ENCODE results near the gene HTR4. TPM values are rescaled to one million over a fixed set of nuclear protein-coding genes. Genes with fewer than 3 reads are reported as not detected.

HTR4 gene
- total and polyA plus RNA-seq, 5 donors from 2014 or later: not detected

GRCh38 chr5:148565148-148565547 is 89.2 kb downstream of the HTR4 start:
- Mint-ChIP-seq H3K36me3 (no peaks in the 10 kb centered on the region), H3K27me3 (peaks cover 4% of the 10 kb centered on the region), H3K27ac (no peak overlapping the region), H3K9me3 (peaks cover 0 to 2% (median 0%) of the 10 kb centered on the region in 7 donors), H3K4me1 (no peaks in the 10 kb centered on the region), H3K4me3 (no peak overlapping the region)
- H3K4me3 ChIP-seq (ENCODE audit: low read depth, low read length): no peak overlapping the region
- H3K9me3 ChIP-seq (ENCODE audit: control insufficient read depth in 2 of 2, low read length in 2 of 2): no peaks in the 10 kb centered on the region
- no peak for ATAC-seq (ENCODE audit: low read depth in 2 of 2)
- no peaks in the 10 kb centered on the region for H3K36me3 ChIP-seq (ENCODE audit: control insufficient read depth, insufficient read depth, low read length)
- H3K4me1 ChIP-seq (ENCODE audit: control insufficient read depth, insufficient read depth, low read length, poor library complexity, severe bottlenecking): no peaks in the 10 kb centered on the region
- H3K27me3 ChIP-seq (ENCODE audit: control insufficient read depth, insufficient read depth, low read length): no peaks in the 10 kb centered on the region
- no peak for DNase-seq
- no peak overlapping the region for H3K27ac ChIP-seq (ENCODE audit: insufficient read depth, low read length, poor library complexity, severe bottlenecking)

- H3K36me3 ChIP-seq (ENCODE audit: control insufficient read depth, insufficient read depth, low read length): no peaks in the 10 kb centered on the region
- H3K36me3 Mint-ChIP-seq: no peaks in the 10 kb centered on the region
- no peaks in the 10 kb centered on the region for H3K9me3 ChIP-seq (ENCODE audit: control insufficient read depth in 2 of 2, low read length in 2 of 2)
- DNase-seq: no peak
- H3K27ac ChIP-seq (ENCODE audit: insufficient read depth, low read length, poor library complexity, severe bottlenecking): no peak overlapping the region
- H3K27ac Mint-ChIP-seq: no peak overlapping the region
- no peaks in the 10 kb centered on the region for H3K27me3 ChIP-seq (ENCODE audit: control insufficient read depth, insufficient read depth, low read length)
- H3K27me3 Mint-ChIP-seq: peaks cover 4% of the 10 kb centered on the region
- H3K4me3 ChIP-seq (ENCODE audit: low read depth, low read length): no peak overlapping the region
- no peak overlapping the region for H3K4me3 Mint-ChIP-seq
- peaks cover 0 to 2% (median 0%) of the 10 kb centered on the region in 7 donors for H3K9me3 Mint-ChIP-seq
- no peak for ATAC-seq (ENCODE audit: low read depth in 2 of 2)
- H3K4me1 ChIP-seq (ENCODE audit: control insufficient read depth, insufficient read depth, low read length, poor library complexity, severe bottlenecking): no peaks in the 10 kb centered on the region
- H3K4me1 Mint-ChIP-seq: no peaks in the 10 kb centered on the region
These were observed 91.3 kb downstream of the HTR4 start for GRCh38 chr5:148563021-148563420.

- DNase-seq (no peak), ATAC-seq (ENCODE audit: low read depth in 2 of 2) (no peak)
- Mint-ChIP-seq H3K27me3 (no peaks in the 10 kb centered on the region), H3K27ac (no peak overlapping the region), H3K9me3 (peaks cover 0 to 2% (median 0%) of the 10 kb centered on the region in 7 donors), H3K4me3 (no peak overlapping the region), H3K36me3 (no peaks in the 10 kb centered on the region), H3K4me1 (no peaks in the 10 kb centered on the region)
- H3K4me1 ChIP-seq (ENCODE audit: control insufficient read depth, insufficient read depth, low read length, poor library complexity, severe bottlenecking): no peaks in the 10 kb centered on the region
- no peaks in the 10 kb centered on the region for H3K36me3 ChIP-seq (ENCODE audit: control insufficient read depth, insufficient read depth, low read length)
- H3K27ac ChIP-seq (ENCODE audit: insufficient read depth, low read length, poor library complexity, severe bottlenecking): no peak overlapping the region
- no peaks in the 10 kb centered on the region for H3K9me3 ChIP-seq (ENCODE audit: control insufficient read depth in 2 of 2, low read length in 2 of 2)
- no peak overlapping the region for H3K4me3 ChIP-seq (ENCODE audit: low read depth, low read length)
- H3K27me3 ChIP-seq (ENCODE audit: control insufficient read depth, insufficient read depth, low read length): no peaks in the 10 kb centered on the region
These were observed 92.5 kb downstream of the HTR4 start for GRCh38 chr5:148561801-148562311.

GRCh38 chr5:148559461-148559860 is 94.9 kb downstream of the HTR4 start:
- Histone ChIP-seq H3K9me3 (ENCODE audit: control insufficient read depth in 2 of 2, low read length in 2 of 2) (no peaks in the 10 kb centered on the region), H3K4me3 (ENCODE audit: low read depth, low read length) (no peak overlapping the region), H3K27me3 (ENCODE audit: control insufficient read depth, insufficient read depth, low read length) (peaks cover 1% of the 10 kb centered on the region), H3K4me1 (ENCODE audit: control insufficient read depth, insufficient read depth, low read length, poor library complexity, severe bottlenecking) (no peaks in the 10 kb centered on the region), H3K27ac (ENCODE audit: insufficient read depth, low read length, poor library complexity, severe bottlenecking) (no peak overlapping the region), H3K36me3 (ENCODE audit: control insufficient read depth, insufficient read depth, low read length) (no peaks in the 10 kb centered on the region)
- Mint-ChIP-seq H3K4me3 (no peak overlapping the region), H3K27ac (no peak overlapping the region), H3K4me1 (no peaks in the 10 kb centered on the region), H3K9me3 (peaks cover 0 to 2% (median 1%) of the 10 kb centered on the region in 7 donors), H3K36me3 (no peaks in the 10 kb centered on the region), H3K27me3 (no peaks in the 10 kb centered on the region)
- ATAC-seq (ENCODE audit: low read depth in 2 of 2) (no peak), DNase-seq (no peak)

GRCh38 chr5:148558892-148559291 is 95.4 kb downstream of the HTR4 start:
- Mint-ChIP-seq H3K4me3 (no peak overlapping the region), H3K36me3 (no peaks in the 10 kb centered on the region), H3K27me3 (no peaks in the 10 kb centered on the region), H3K4me1 (no peaks in the 10 kb centered on the region), H3K9me3 (peaks cover 0 to 2% (median 0%) of the 10 kb centered on the region in 7 donors), H3K27ac (no peak overlapping the region)
- H3K27ac ChIP-seq (ENCODE audit: insufficient read depth, low read length, poor library complexity, severe bottlenecking): no peak overlapping the region
- no peak overlapping the region for H3K4me3 ChIP-seq (ENCODE audit: low read depth, low read length)
- no peak for ATAC-seq (ENCODE audit: low read depth in 2 of 2)
- H3K9me3 ChIP-seq (ENCODE audit: control insufficient read depth in 2 of 2, low read length in 2 of 2): no peaks in the 10 kb centered on the region
- no peaks in the 10 kb centered on the region for H3K4me1 ChIP-seq (ENCODE audit: control insufficient read depth, insufficient read depth, low read length, poor library complexity, severe bottlenecking)
- peaks cover 1% of the 10 kb centered on the region for H3K27me3 ChIP-seq (ENCODE audit: control insufficient read depth, insufficient read depth, low read length)
- no peak for DNase-seq
- H3K36me3 ChIP-seq (ENCODE audit: control insufficient read depth, insufficient read depth, low read length): no peaks in the 10 kb centered on the region

DNA sequence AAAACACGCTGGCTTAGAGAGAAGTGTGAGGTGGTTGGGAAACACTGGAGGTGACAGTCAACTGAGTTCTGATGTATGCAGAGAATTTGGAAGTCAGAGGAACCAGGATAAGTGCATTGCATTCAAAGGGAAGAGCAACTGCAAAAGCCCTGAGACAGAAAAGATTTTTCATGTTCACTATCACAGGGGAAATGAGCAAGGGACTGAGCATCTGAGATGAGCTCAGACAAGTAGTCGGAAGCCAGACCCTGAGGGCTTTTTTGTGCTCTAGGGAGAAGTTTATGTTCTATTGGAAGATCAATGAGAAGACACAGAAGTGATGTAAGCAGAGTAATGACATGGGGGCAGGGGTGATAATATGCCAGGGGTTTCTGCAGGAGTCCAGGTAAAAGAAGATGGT is 97.5 kb downstream of the HTR4 start:
- no peak overlapping the region for H3K4me3 ChIP-seq (ENCODE audit: low read depth, low read length)
- Mint-ChIP-seq H3K4me3 (no peak overlapping the region), H3K27me3 (peaks cover 5% of the 10 kb centered on the region), H3K36me3 (no peaks in the 10 kb centered on the region), H3K4me1 (no peaks in the 10 kb centered on the region), H3K27ac (no peak overlapping the region), H3K9me3 (peaks cover 0 to 2% (median 0%) of the 10 kb centered on the region in 7 donors)
- DNase-seq: no peak
- H3K9me3 ChIP-seq (ENCODE audit: control insufficient read depth in 2 of 2, low read length in 2 of 2): no peaks in the 10 kb centered on the region
- no peak for ATAC-seq (ENCODE audit: low read depth in 2 of 2)
- no peaks in the 10 kb centered on the region for H3K36me3 ChIP-seq (ENCODE audit: control insufficient read depth, insufficient read depth, low read length)
- H3K27me3 ChIP-seq (ENCODE audit: control insufficient read depth, insufficient read depth, low read length): peaks cover 1% of the 10 kb centered on the region
- H3K27ac ChIP-seq (ENCODE audit: insufficient read depth, low read length, poor library complexity, severe bottlenecking): no peak overlapping the region
- no peaks in the 10 kb centered on the region for H3K4me1 ChIP-seq (ENCODE audit: control insufficient read depth, insufficient read depth, low read length, poor library complexity, severe bottlenecking)

- Mint-ChIP-seq H3K27ac (no peak overlapping the region), H3K4me1 (no peaks in the 10 kb centered on the region), H3K36me3 (no peaks in the 10 kb centered on the region), H3K9me3 (peaks cover 0 to 3% (median 0%) of the 10 kb centered on the region in 7 donors), H3K4me3 (no peak overlapping the region), H3K27me3 (peaks cover 5% of the 10 kb centered on the region)
- peaks cover 1% of the 10 kb centered on the region for H3K27me3 ChIP-seq (ENCODE audit: control insufficient read depth, insufficient read depth, low read length)
- H3K4me3 ChIP-seq (ENCODE audit: low read depth, low read length): no peak overlapping the region
- no peaks in the 10 kb centered on the region for H3K4me1 ChIP-seq (ENCODE audit: control insufficient read depth, insufficient read depth, low read length, poor library complexity, severe bottlenecking)
- DNase-seq: no peak
- H3K9me3 ChIP-seq (ENCODE audit: control insufficient read depth in 2 of 2, low read length in 2 of 2): no peaks in the 10 kb centered on the region
- no peaks in the 10 kb centered on the region for H3K36me3 ChIP-seq (ENCODE audit: control insufficient read depth, insufficient read depth, low read length)
- no peak for ATAC-seq (ENCODE audit: low read depth in 2 of 2)
- no peak overlapping the region for H3K27ac ChIP-seq (ENCODE audit: insufficient read depth, low read length, poor library complexity, severe bottlenecking)
These were observed 99.7 kb downstream of the HTR4 start for GRCh38 chr5:148554621-148555020.

DNA sequence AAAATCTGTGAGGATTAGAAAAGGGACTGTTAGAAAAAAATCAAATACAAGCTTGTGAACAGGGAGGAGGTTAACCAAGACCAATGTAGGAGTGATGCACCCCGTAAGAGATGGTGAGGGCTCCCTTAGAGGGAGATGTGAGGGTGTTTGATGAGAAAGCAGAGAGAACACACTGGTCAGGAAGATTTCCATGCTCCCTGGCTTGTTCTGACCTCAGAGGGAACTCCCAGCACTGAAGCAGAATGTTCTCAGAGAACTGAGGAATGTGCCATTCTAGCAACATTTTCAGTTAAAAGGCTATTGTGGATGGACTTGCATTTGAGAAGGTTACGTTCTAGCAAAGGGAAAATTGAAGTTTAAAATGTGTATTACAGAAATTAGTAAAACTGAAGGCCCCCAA is 110.6 kb downstream of the HTR4 start:
- Mint-ChIP-seq H3K36me3 (no peaks in the 10 kb centered on the region), H3K9me3 (peaks cover 0 to 3% (median 0%) of the 10 kb centered on the region in 7 donors)
- no peaks in the 10 kb centered on the region for H3K36me3 ChIP-seq (ENCODE audit: control insufficient read depth, insufficient read depth, low read length)

More for the DNA sequence above, 110.6 kb downstream of the HTR4 start:
- Mint-ChIP-seq H3K27ac (no peak overlapping the region), H3K4me1 (no peaks in the 10 kb centered on the region), H3K27me3 (peaks cover 5% of the 10 kb centered on the region), H3K4me3 (no peak overlapping the region)
- Histone ChIP-seq H3K27ac (ENCODE audit: insufficient read depth, low read length, poor library complexity, severe bottlenecking) (no peak overlapping the region), H3K27me3 (ENCODE audit: control insufficient read depth, insufficient read depth, low read length) (no peaks in the 10 kb centered on the region), H3K9me3 (ENCODE audit: control insufficient read depth in 2 of 2, low read length in 2 of 2) (peaks cover 0 to 5% of the 10 kb centered on the region in 2 experiments), H3K4me3 (ENCODE audit: low read depth, low read length) (no peak overlapping the region), H3K4me1 (ENCODE audit: control insufficient read depth, insufficient read depth, low read length, poor library complexity, severe bottlenecking) (no peaks in the 10 kb centered on the region)
- ATAC-seq (ENCODE audit: low read depth in 2 of 2): no peak
- no peak for DNase-seq

All from CD4-positive, CD25-positive, alpha-beta regulatory T cell (primary cell).